Measurements from ENCODE around the gene LY6G6D.

DNA sequence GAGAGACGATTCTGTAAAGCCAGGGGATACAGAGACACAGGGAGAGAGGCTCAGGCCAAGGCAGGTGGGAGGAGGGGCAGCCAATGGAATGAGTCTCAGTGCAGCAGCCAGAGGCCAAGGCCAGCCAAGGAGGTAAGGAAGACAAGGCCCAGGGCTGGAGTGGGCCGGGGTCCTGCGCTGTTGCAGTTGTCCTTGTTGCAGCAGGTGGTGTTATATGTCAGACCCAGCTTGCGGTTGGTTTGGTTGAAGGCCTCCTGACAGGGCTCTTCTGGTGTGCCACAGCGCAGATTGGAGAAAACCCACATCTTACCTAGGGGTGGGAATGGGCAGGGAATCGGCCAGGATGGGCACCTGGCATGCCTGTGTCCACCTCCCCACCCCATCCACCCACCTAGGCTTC lies 3.9 kb downstream of the LY6G6D start:
- TF ChIP-seq, protein P1, sequence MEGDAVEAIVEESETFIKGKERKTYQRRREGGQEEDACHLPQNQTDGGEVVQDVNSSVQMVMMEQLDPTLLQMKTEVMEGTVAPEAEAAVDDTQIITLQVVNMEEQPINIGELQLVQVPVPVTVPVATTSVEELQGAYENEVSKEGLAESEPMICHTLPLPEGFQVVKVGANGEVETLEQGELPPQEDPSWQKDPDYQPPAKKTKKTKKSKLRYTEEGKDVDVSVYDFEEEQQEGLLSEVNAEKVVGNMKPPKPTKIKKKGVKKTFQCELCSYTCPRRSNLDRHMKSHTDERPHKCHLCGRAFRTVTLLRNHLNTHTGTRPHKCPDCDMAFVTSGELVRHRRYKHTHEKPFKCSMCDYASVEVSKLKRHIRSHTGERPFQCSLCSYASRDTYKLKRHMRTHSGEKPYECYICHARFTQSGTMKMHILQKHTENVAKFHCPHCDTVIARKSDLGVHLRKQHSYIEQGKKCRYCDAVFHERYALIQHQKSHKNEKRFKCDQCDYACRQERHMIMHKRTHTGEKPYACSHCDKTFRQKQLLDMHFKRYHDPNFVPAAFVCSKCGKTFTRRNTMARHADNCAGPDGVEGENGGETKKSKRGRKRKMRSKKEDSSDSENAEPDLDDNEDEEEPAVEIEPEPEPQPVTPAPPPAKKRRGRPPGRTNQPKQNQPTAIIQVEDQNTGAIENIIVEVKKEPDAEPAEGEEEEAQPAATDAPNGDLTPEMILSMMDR (IDR thresholded peaks at IDR 0.05; ENCODE audit: low read length): no peak
- TF ChIP-seq EZH2 (IDR thresholded peaks at IDR 0.05; ENCODE audit: borderline replicate concordance, low read length): no peak

Measured in OCI-LY1 (cell line).